Left lung (tissue), 10 donors: Measurements from ENCODE around the gene VN1R5. TPM values are rescaled to one million over a fixed set of nuclear protein-coding genes. Genes with fewer than 3 reads are reported as not detected.
"Not testable (repeated sequence)": the region's sequence is repeated elsewhere in the genome, so short reads cannot be mapped to it uniquely, and the experiment has no call there.

Experiments
- ATAC-seq: fragments of 200-7000 bp; cut with Tn5 transposase; one replicate; pipeline ENCODE4 v1.9.1; 2020; ENCODE audit warnings: moderate library complexity
- DNase-seq, 4 donors: peaks; one replicate each; pipeline ENCODE4 v3.0.0-alpha.2; 2013 to 2020
- H3K27ac ChIP-seq, 2 donors: fragments of 200-600 bp; sonication (generic) in 1 of 2; one replicate each; pipeline versions ENCODE4 v1.5.0 to v1.8.0; 2020 to 2021
- H3K27me3 ChIP-seq, 2 donors: fragments of 200-600 bp; sonication (generic) in 1 of 2; one replicate each; pipeline versions ENCODE4 v1.5.0 to v1.8.0; 2020 to 2021
- H3K36me3 ChIP-seq, 2 donors: fragments of 200-600 bp; sonication (generic) in 1 of 2; one replicate each; pipeline versions ENCODE4 v1.5.0 to v1.8.0; 2020 to 2021
- H3K4me1 ChIP-seq, 2 donors: fragments of 200-600 bp; one replicate each; pipeline ENCODE4 v1.8.0; 2021
- H3K4me3 ChIP-seq, 2 donors: fragments of 200-600 bp; sonication (generic) in 1 of 2; one replicate each; pipeline versions ENCODE4 v1.5.0 to v1.8.0; 2020 to 2021; ENCODE audit warnings: mild to moderate bottlenecking in 1 of 2
- H3K9me3 ChIP-seq, 2 donors: fragments of 200-600 bp; sonication (generic) in 1 of 2; one replicate each; pipeline versions ENCODE4 v1.5.0 to v1.8.0; 2020 to 2021
- intact Hi-C, 2 donors: fragments of 100-400 bp; cut with DNase I; formaldehyde crosslinking; loops; one replicate each; pipeline versions ENCODE4 v1.11.2 to v1.14.2; 2022
- polyA plus RNA-seq, 6 donors: library from polyadenylated mRNA; unstranded; fragments of 120-200 nt; gene quantifications; one replicate each; pipeline ENCODE4 v1.2.1, GENCODE V29; 2013; ENCODE audit not compliant: insufficient read length in 6 of 6
- total RNA-seq, 2 donors: library from RNA; stranded (reverse); fragmentation: NEBNext Ultra II Directional; extraction: Animal tissue kit (Norgen Biotek cat#: 25700); gene quantifications; one replicate each; pipeline ENCODE4 v1.2.1, GENCODE V29; 2021
- TF ChIP-seq, protein P1 (sequence below), 2 donors: fragments of 200-600 bp; sonication (generic) in 1 of 2; IDR thresholded peaks; one replicate each; pipeline versions ENCODE4 v1.5.0 to v1.8.0; 2021; ENCODE audit warnings: antibody characterized with exemption in 2 of 2
- donor health status: DM: no; HTN: yes; CAD: no.
- donor health status: DM: no; HTN: no; CAD: no.

Gene VN1R5
- total and polyA plus RNA-seq, 8 donors, result 0.11 TPM; not detected in 7

DNA sequence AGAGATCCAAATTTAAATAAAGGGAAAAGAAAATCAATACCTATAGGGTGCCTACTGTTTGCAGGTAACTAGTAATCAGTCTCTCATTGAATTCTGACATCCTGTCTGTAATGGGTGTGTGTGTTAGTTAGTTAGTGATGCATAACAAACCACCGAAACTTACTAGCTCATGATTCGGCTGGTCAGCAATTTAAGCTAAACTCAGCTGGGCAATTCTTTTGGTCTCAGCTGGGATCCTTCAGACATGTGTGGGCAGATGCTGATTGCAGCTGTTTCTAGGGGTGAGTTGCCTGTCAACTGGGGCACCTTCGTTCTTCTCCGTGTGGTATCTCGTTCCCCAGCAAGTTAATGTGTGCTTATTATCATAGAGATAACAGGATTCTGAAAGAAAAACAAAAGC, 43.9 kb upstream of the VN1R5 start:
- peaks cover 0 to 6% of the 10 kb centered on the region in 2 donors for H3K36me3 ChIP-seq
- intact Hi-C loops, result no loop called here
- DNase-seq, result no peak
- H3K4me3 ChIP-seq, result no peak overlapping the region
- no peaks in the 10 kb centered on the region for H3K9me3 ChIP-seq
- TF ChIP-seq, protein P1, sequence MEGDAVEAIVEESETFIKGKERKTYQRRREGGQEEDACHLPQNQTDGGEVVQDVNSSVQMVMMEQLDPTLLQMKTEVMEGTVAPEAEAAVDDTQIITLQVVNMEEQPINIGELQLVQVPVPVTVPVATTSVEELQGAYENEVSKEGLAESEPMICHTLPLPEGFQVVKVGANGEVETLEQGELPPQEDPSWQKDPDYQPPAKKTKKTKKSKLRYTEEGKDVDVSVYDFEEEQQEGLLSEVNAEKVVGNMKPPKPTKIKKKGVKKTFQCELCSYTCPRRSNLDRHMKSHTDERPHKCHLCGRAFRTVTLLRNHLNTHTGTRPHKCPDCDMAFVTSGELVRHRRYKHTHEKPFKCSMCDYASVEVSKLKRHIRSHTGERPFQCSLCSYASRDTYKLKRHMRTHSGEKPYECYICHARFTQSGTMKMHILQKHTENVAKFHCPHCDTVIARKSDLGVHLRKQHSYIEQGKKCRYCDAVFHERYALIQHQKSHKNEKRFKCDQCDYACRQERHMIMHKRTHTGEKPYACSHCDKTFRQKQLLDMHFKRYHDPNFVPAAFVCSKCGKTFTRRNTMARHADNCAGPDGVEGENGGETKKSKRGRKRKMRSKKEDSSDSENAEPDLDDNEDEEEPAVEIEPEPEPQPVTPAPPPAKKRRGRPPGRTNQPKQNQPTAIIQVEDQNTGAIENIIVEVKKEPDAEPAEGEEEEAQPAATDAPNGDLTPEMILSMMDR (IDR thresholded peaks at IDR 0.05), result no peak
- H3K27me3 ChIP-seq, result no peaks in the 10 kb centered on the region
- H3K27ac ChIP-seq, result no peak overlapping the region
- ATAC-seq, result no peak
- H3K4me1 ChIP-seq, result peaks cover 0 to 36% of the 10 kb centered on the region in 2 donors

DNA sequence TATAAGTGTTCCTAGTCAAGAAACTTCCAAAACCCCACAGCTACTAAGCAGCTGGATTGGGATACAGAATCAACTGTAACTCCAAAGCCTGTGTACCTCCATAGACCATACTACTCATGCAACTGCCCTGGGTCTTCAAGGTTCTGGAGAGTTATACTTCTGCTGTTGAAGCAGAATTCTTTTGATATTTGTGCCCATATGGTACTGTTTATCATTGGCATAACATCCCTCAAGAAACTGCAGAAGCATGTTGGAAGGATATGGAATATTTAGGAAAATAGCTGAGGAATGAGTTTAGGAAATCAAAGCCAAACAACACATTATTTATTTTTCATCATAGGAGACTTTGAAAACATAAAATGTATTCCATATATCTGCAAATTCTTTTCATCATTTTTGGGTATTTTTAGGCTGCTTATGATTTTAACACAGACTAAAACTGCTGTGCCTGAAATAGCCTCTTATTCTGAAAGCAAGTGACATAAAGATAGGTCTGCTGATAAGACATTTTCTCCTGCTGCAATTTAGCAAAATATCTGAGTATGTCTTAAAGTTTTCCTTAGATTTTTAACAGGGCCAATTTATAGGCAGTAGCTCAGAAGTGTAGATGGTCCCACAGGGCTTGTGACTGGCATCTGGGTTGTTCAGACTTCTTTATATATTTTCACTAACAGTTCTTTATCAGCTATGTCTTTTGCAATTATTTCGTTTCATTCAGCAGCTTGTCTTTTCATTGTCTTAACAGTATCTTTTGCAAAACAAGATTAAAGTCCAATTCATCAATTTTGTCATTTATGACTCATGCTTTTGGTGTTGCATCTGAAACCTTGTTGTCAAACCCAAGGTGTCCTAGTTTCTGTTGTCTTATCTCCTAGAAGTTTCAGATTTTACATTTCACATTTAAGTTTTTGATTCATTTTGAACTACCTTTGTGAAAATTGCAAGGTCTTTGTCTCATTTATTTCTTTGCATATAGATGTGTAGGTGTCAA, 43.0 kb upstream of the VN1R5 start:
- Histone ChIP-seq H3K4me3 (no peak overlapping the region), H3K27ac (no peak overlapping the region), H3K4me1 (peaks cover 0 to 30% of the 10 kb centered on the region in 2 donors), H3K36me3 (no peaks in the 10 kb centered on the region), H3K9me3 (no peaks in the 10 kb centered on the region), H3K27me3 (no peaks in the 10 kb centered on the region)
- TF ChIP-seq, protein P1 (IDR thresholded peaks at IDR 0.05), result no peak
- DNase-seq, result no peak
- no peak for ATAC-seq
- intact Hi-C loops, result no loop called here

DNA sequence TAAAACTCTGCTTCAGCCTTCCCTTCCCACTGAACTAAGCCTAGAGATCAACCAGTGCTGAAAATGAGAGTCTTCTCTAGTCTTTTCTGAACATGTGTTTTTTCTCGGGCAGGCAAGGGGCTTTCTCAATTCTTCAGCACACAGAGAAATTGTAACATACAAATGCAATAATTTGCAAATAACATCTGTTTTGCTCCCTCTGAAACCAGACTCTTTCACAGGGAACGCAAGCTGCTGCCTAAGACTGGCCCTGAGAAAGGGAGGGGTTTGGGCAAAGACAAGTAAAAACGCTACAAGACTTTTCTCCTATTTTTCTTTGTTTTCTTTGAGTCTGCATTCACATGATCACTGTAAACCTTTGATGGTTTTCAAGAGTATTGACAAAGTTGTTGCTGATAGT, 39.6 kb upstream of the VN1R5 start:
- TF ChIP-seq, protein P1 (IDR thresholded peaks at IDR 0.05), result no peak
- Histone ChIP-seq H3K4me1 (peaks cover 0 to 2% of the 10 kb centered on the region in 2 donors), H3K36me3 (no peaks in the 10 kb centered on the region), H3K9me3 (no peaks in the 10 kb centered on the region), H3K27me3 (no peaks in the 10 kb centered on the region), H3K27ac (no peak overlapping the region), H3K4me3 (no peak overlapping the region)
- no peak for DNase-seq
- ATAC-seq, result no peak
- intact Hi-C loops, result no loop called here

DNA sequence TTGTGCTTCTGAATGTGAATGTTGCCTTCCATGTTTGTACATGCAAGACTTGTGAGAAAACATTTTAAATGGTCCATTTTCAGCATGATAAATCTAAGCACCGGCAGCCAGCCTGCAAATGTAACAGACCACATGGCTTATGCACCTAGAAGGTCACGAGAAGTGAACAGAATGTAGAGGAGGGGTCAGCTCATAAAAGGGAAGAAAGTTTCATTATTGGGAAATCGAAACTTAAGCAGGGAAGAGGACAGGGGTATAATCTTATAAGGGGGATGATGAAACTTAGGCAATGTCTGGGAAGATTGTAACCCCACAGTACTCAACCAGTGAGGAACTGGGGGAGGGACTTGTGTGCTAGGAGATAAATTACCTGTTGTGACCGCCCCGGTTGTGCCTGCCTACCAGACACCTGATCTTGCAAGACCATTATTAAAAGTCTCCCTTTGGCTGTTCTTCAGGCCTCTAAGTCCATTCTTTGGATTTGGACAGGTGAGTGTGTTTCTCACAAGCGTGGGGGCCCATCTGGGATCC, 37.7 kb upstream of the VN1R5 start:
- Histone ChIP-seq H3K4me1 (no peaks in the 10 kb centered on the region), H3K27me3 (no peaks in the 10 kb centered on the region), H3K9me3 (peaks cover 0 to 4% of the 10 kb centered on the region in 2 donors), H3K4me3 (no peak overlapping the region), H3K27ac (no peak overlapping the region), H3K36me3 (no peaks in the 10 kb centered on the region)
- DNase-seq (no peak), ATAC-seq (no peak)
- intact Hi-C loops, result no loop called here
- TF ChIP-seq, protein P1 (IDR thresholded peaks at IDR 0.05), result no peak

DNA sequence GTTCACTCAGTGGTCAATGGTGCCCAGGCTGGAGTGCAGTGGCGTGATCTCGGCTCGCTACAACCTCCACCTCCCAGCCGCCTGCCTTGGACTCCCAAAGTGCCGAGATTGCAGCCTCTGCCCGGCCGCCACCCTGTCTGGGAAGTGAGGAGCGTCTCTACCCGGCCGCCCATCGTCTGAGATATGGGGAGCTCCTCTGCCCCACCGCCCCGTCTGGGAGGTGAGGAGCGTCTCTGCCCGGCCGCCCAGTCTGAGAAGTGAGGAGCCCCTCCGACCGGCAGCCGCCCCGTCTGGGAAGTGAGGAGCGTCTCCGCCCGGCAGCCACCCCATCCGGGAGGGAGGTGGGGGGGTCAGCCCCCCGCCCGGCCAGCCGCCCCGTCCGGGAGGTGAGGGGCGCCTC, 35.6 kb upstream of the VN1R5 start:
- H3K4me3 ChIP-seq, H3K27ac ChIP-seq, intact Hi-C loops, H3K4me1 ChIP-seq, H3K27me3 ChIP-seq, ATAC-seq, H3K36me3 ChIP-seq, DNase-seq: not testable (repeated sequence)
- H3K9me3 ChIP-seq, result peaks cover 0 to 19% of the 10 kb centered on the region in 2 donors
